Loucy (cell line): ENCODE measurements around the gene DCTN2.
A peak's percentile ranks its signal among the peaks of the same experiment; 100 is the strongest.

Source experiments
- H2AFZ ChIP-seq: fragments of 200-600 bp; sonication (generic); 2 replicates; pipeline ENCODE4 v1.6.0; 2016; ENCODE audit warnings: antibody characterized with exemption, mild to moderate bottlenecking, low read length, moderate library complexity
- H3F3A ChIP-seq: fragments of 200-600 bp; 2 replicates; pipeline ENCODE4 v1.6.0; 2016; ENCODE audit warnings: antibody characterized with exemption, low read depth, mild to moderate bottlenecking
- H3K27me3 ChIP-seq: fragments of 200-600 bp; sonication (generic); 2 replicates; pipeline ENCODE4 v1.6.1; 2014; ENCODE audit warnings: low read length, mild to moderate bottlenecking; ENCODE audit not compliant: insufficient read depth, poor library complexity, severe bottlenecking
- H3K36me3 ChIP-seq: fragments of 200-600 bp; sonication (generic); 2 replicates; pipeline ENCODE4 v1.6.1; 2016; ENCODE audit warnings: low read length; ENCODE audit not compliant: insufficient read depth
- H3K4me1 ChIP-seq: fragments of 200-600 bp; sonication (generic); 2 replicates; pipeline ENCODE4 v1.5.1; 2014; ENCODE audit warnings: low read length, mild to moderate bottlenecking; ENCODE audit not compliant: insufficient read depth, poor library complexity, severe bottlenecking
- H3K4me2 ChIP-seq: fragments of 200-600 bp; sonication (generic); 2 replicates; pipeline ENCODE4 v1.6.0; 2014; ENCODE audit warnings: antibody characterized with exemption, low read length, low read depth, mild to moderate bottlenecking; ENCODE audit not compliant: poor library complexity, severe bottlenecking
- H3K4me3 ChIP-seq: fragments of 200-600 bp; sonication (generic); 2 replicates; pipeline ENCODE4 v1.5.1; 2014; ENCODE audit warnings: low read length, mild to moderate bottlenecking, mixed read lengths; ENCODE audit not compliant: poor library complexity, severe bottlenecking
- H3K79me2 ChIP-seq: fragments of 200-600 bp; sonication (generic); 2 replicates; pipeline ENCODE4 v1.6.1; 2014; ENCODE audit warnings: low read length; ENCODE audit not compliant: insufficient read depth
- H3K9ac ChIP-seq: fragments of 200-600 bp; sonication (generic); 2 replicates; pipeline ENCODE4 v1.6.0; 2014; ENCODE audit warnings: mild to moderate bottlenecking, low read depth, low read length, moderate library complexity; ENCODE audit not compliant: poor library complexity, severe bottlenecking
- H3K9me2 ChIP-seq: fragments of 200-600 bp; sonication (generic); replicated peaks from 2 replicates; pipeline ENCODE4 v1.6.1; 2016; ENCODE audit warnings: low read depth, low read length, mixed read lengths
- H3K9me3 ChIP-seq: fragments of 200-600 bp; sonication (generic); 2 replicates; pipeline ENCODE4 v1.6.1; 2014; ENCODE audit warnings: mild to moderate bottlenecking, antibody characterized with exemption, low read length, low read depth; ENCODE audit not compliant: insufficient read depth
- H4K20me1 ChIP-seq: fragments of 200-600 bp; sonication (generic); 2 replicates; pipeline ENCODE4 v1.6.0; 2014; ENCODE audit warnings: antibody characterized with exemption, low read length, mild to moderate bottlenecking; ENCODE audit not compliant: insufficient read depth, poor library complexity, severe bottlenecking
- EZH2phosphoT487 ChIP-seq: fragments of 200-600 bp; IDR thresholded peaks from 2 replicates; pipeline ENCODE4 v1.6.1; 2018; ENCODE audit warnings: antibody characterized with exemption, mild to moderate bottlenecking, moderate library complexity, borderline replicate concordance
- TF ChIP-seq, protein P1 (sequence below): fragments of 200-600 bp; sonication (generic); conservative IDR thresholded peaks from 2 replicates; pipeline ENCODE4 v1.5.1; 2014; ENCODE audit warnings: mild to moderate bottlenecking, antibody characterized with exemption, low read length

The DCTN2 gene

DNA sequence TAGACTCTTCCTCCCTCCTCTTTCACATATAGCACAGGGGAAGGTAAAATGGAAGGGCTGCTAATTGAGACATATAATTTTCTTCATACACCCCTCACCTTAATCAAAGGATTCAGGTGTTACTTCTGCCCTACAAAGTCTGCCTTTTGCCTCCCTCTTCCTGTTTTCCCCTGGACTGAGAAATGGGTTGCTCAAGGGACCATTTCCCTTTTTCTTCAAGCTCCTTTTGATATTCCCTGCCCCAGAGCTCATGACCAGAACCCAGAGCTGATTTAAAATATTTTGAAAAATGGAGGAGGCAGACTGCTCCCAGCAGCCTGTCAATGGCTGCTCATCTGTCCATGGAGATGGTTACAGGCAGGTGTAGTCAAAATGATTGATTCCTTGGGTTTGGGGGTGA lies 37.7 kb upstream of the DCTN2 start:
- Histone ChIP-seq H3K36me3 (no peaks in the 10 kb centered on the region), H4K20me1 (no peaks in the 10 kb centered on the region), H3K4me3 (no peak overlapping the region), H3K4me1 (peaks cover 10% of the 10 kb centered on the region), H3K9me2 (no peaks in the 10 kb centered on the region), H3K4me2 (no peak overlapping the region), H3K9me3 (no peaks in the 10 kb centered on the region), H3K9ac (no peak overlapping the region), H3K79me2 (no peaks in the 10 kb centered on the region), H2AFZ (peak overlapping the region; percentile 71; the same call in 1 of the 2 replicates), H3K27me3 (no peaks in the 10 kb centered on the region), H3F3A (no peaks in the 10 kb centered on the region)
- TF ChIP-seq, protein P1, sequence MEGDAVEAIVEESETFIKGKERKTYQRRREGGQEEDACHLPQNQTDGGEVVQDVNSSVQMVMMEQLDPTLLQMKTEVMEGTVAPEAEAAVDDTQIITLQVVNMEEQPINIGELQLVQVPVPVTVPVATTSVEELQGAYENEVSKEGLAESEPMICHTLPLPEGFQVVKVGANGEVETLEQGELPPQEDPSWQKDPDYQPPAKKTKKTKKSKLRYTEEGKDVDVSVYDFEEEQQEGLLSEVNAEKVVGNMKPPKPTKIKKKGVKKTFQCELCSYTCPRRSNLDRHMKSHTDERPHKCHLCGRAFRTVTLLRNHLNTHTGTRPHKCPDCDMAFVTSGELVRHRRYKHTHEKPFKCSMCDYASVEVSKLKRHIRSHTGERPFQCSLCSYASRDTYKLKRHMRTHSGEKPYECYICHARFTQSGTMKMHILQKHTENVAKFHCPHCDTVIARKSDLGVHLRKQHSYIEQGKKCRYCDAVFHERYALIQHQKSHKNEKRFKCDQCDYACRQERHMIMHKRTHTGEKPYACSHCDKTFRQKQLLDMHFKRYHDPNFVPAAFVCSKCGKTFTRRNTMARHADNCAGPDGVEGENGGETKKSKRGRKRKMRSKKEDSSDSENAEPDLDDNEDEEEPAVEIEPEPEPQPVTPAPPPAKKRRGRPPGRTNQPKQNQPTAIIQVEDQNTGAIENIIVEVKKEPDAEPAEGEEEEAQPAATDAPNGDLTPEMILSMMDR: no peak
- no peak for TF ChIP-seq EZH2phosphoT487

DNA sequence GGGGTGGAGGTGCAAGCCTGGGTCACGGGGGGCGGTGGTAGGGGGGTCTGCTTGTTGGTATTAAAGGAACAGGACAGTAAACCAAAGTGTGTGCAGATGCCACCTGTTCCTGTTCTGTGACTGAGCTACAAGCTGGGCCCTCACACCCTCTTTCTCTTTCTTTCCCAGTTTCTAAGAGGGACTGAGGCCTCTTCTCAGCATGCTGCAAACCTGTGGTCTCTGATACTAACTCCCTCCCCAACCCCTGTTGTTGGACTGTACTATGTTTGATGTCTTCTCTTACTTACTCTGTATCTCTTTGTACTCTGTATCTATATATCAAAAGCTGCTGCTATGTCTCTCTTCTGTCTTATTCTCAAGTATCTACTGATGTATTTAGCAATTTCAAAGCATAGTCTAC lies 37.1 kb upstream of the DCTN2 start:
- no peaks in the 10 kb centered on the region for H3K9me3 ChIP-seq
- H4K20me1 ChIP-seq: no peaks in the 10 kb centered on the region
- TF ChIP-seq, protein P1: no peak
- TF ChIP-seq EZH2phosphoT487: no peak
- no peaks in the 10 kb centered on the region for H3F3A ChIP-seq
- H3K27me3 ChIP-seq: no peaks in the 10 kb centered on the region
- no peaks in the 10 kb centered on the region for H3K79me2 ChIP-seq
- no peaks in the 10 kb centered on the region for H3K9me2 ChIP-seq
- H3K36me3 ChIP-seq: no peaks in the 10 kb centered on the region
- H3K9ac ChIP-seq: no peak overlapping the region
- no peak overlapping the region for H3K4me2 ChIP-seq
- H3K4me1 ChIP-seq: peaks cover 10% of the 10 kb centered on the region
- peak overlapping the region; percentile 71 for H2AFZ ChIP-seq
- H3K4me3 ChIP-seq: no peak overlapping the region

DNA sequence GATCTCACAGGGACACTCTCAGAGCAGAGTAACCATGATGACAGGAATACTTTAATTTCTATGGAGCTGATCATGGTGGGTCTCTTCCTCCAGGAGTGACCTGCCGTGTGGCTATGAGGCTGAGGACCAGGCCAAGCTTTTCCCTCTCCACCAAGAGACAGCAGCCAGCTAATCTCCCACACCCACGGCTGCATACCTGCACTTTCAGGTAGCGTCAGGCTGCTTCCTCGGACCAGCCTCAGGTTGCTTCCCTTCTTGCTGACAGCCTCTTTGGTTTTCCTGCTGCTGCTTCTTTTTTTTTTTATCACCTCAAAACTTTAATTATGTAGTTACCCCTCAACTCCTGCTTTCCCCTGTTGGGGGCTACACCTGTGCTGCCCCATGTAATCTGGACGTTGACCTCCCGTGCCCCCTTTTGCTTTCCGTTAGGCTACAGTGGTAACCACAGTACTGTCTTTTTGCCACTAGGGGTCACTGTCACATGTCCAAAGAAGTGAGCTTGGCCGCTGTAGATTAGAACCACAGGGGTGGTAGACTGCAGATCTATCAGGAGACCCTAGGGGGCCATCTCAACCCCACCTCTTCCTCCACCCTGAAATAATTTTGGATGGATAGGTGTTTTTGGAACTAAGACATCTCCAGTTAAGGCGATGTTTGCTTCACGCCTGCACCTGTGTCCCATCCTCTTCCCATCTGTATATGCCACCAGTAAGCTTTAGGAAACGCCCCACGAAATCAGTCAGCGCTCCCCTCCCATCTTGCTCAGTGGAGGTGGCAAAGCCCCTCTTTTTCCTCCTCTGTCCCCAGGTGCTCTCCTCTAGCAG lies 36.2 kb upstream of the DCTN2 start:
- Histone ChIP-seq H3K9me3 (no peaks in the 10 kb centered on the region), H3K4me3 (no peak overlapping the region), H3K79me2 (no peaks in the 10 kb centered on the region), H3F3A (no peaks in the 10 kb centered on the region), H3K9ac (peak overlapping the region; percentile 7), H3K36me3 (no peaks in the 10 kb centered on the region), H2AFZ (peak overlapping the region; percentile 71), H3K27me3 (no peaks in the 10 kb centered on the region), H4K20me1 (no peaks in the 10 kb centered on the region), H3K4me1 (peaks cover 10% of the 10 kb centered on the region), H3K4me2 (peak overlapping the region; percentile 35), H3K9me2 (no peaks in the 10 kb centered on the region)
- TF ChIP-seq, protein P1: peak; percentile 99
- TF ChIP-seq EZH2phosphoT487: no peak
